NCI-H2196 (cell line): ENCODE data around the gene KRT83.
"Not testable (repeated sequence)": the region's sequence is repeated elsewhere in the genome, so short reads cannot be mapped to it uniquely, and the experiment has no call there.

Experiments used
- DNase-seq: peaks from one replicate; lab custom pipeline; 2025; ENCODE audit not compliant: unreplicated experiment; lab: John Stamatoyannopoulos, UW

The KRT83 gene

DNA sequence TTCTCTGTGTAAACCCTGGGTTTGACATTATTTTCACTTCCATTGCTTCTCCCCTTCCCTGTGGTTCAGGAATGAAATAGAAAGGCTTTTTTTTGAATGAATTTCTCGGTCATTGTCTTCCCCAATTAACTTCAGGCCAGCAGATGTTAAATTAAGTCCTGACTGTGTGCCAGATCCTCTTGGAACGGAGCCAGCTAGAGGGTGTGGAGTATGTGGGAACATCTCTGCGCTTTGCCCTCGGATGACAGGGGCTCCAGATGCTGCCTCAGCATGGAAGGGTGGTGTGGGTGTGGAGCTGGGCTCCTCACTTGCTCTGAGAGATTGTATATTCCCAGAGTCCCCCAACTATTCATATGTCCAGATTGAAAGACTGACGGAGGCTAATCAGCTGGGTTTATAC, 33.0 kb upstream of the KRT83 start:
- peak; percentile 20 for DNase-seq

DNA sequence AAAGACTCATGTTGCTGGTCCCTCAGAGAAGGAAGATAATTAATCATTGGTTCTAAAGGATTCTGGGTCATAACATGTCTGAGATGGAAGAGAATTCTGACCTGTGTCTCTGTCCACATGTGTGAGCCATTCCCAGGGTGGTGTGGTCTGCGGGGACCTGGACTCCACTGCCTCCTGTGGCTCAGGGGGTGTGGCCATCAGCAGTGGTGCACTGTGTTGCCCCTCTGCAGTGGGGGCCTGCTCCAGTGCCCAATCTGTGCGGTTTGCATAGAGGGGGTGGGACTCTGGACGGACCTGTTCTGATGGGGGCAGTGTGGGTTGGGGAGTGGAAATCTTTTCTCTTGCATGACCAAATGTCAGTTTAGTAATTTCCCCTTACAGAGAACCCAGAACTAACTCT, 32.6 kb upstream of the KRT83 start:
- no peak for DNase-seq

DNA sequence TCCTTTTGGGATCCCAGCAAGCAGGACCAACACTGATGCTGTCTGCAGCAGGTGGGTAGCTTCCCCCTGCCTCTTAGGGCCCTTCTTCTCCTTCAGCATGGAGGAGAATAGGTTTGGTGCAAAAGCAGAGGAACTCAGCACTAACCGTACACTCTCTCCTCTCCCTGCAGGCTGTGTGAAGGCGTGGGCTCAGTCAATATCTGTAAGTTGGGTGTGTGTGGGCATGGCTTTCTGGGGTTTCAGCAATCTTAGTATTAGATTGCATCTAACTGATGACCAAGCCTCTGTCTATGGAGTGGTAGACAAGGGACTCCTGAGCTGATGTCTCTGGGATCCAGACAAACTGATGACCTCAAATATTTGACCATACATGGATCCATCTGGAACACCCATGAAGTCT, 31.8 kb upstream of the KRT83 start:
- DNase-seq, result no peak

DNA sequence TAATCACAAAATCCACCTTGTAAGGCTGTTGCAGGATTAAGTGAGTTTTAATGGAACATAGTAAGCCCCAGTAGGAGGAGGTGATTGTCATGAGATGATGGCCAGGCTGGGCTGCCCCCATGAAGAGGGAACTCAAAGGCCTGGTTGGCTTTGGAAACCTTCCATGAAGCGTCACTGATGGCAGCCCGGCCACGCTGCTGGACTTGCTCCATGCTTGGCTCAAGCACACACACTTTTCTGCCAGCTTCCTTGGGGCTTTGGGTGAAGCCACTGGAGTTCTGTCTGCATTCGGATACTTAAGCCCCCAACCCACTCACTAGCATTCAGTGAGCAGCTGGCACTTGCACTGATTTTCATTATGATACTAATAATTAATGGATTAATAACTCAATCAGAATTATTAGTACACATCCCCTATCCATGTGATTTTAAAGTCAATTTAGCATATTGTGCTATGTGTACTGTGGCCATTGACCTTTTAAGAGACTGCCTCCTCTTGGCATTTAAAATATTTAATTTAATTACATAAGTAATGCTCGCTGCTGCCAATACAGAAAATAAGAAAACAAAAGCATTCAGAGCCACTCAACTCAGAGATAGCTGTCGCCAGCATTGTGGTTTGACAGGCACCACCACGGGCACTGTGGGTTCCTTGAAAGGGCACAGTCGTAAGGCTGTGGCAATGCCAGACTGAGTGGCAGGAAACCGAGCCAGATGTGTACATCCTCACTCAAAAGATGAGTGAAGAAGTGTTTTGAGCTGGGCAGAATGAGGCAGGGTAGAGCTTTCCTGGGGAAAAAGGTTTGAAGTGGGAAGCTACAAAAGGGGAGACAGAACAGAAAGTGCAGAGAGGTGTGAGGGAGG, 30.2 kb upstream of the KRT83 start:
- DNase-seq, result no peak

DNA sequence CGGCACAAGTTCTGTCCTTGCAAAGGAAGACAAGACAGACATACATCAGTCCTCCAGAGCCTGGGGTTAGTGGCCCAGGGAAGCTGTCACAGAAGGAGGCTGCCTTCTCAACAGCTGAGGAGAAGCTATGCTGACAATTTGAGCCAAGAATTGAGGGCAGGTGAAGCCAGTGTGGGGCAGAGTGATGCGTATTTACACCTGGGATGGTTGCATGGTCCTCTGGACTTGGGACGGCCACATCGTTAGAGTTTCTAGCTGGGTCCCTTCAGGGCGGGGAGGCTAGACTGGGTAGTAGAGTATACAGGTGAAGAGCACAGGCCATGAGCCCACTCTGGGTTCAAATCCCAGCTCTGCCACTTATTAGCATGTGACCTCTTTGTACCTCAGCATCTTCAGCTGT, 29.6 kb upstream of the KRT83 start:
- no peak for DNase-seq

DNA sequence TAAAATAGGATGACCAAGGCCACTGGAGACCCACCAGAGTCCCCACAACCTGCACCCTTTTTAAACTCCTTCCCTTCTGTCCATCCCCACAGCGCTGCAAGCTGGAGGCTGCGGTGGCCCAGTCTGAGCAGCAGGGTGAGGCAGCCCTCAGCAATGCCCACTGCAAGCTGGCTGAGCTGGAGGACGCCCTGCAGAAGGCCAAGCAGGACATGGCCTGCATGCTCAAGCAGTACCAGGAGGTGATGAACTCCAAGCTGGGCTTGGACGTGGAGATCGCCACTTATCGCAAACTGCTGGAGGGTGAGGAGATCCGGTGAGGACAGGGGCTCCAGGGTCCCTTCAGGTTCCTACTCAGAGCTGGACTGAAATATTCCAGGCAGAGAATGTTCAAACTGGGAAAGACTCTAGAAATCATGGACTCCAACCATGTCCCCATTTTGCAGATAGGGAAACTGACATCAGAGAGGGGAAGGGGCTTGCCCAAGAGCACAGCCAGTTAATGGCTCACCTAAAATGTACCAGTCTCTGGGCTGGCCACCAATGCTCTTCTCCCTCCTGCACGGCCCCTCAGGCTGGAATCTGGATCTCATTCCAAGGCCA, 28.9 kb upstream of the KRT83 start:
- no peak for DNase-seq

DNA sequence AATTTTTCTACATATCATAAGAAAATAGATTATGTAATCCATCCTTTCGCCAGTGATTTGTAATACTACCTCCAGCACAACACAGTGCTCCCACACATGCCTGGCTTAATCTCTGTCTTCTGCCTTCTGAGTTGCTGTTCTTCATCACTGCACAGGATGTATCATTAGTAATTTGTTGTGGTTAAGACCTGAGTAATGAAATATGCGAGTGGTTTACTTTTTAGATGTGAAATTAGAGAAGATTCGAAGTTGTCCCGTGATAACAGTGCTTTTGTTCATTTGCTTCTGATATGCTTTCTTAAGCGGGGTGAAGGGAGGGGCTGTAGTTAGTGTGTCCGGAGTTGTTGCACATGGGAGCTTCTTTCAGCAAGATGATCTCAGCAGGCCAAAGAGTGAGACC, 28.0 kb upstream of the KRT83 start:
- DNase-seq, result no peak

DNA sequence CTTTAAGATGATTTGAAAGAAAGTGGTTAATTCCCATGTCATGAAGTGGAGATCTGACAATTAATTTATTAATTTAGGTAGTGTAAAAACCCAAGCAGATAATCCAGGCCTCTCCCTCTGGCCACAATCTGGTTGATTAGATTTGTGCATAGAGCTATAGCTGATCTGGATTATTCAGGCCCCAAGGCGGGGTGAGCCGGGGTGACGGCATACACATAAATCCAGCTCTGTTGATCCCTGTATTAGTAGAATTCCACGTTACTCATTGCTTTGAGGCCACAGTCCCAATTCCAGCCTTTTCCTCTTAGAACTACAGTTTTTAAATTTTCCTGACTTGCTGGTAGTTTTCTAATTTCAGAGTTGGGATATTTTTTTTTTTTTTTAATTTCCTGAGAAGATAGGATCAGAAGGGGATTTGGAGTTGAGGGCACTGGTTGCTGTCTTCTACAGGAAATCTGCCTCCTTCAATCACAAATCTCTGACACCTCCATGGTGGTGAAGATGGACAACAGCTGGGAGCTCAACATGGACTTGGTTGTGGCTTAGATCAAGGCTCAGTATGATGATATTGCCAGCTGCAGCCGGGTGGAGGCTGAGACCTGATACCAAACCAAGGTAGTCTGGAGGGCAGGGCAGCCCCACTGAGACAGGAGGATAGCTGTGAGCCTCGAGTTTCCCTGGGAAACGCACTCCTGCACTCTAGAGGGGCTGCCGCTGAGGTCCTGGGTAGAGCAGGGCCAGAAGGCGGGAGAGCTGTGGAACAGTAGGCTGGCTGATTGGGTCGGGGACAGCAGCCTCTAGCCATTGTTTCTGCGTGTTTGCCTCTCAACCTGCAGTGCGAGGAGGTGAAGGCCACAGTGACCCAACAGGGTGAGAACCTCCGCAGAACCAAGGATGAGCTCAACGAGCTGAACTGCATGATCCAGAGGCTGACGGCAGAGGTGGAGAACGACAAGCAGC, 26.6 kb upstream of the KRT83 start:
- no peak for DNase-seq

DNA sequence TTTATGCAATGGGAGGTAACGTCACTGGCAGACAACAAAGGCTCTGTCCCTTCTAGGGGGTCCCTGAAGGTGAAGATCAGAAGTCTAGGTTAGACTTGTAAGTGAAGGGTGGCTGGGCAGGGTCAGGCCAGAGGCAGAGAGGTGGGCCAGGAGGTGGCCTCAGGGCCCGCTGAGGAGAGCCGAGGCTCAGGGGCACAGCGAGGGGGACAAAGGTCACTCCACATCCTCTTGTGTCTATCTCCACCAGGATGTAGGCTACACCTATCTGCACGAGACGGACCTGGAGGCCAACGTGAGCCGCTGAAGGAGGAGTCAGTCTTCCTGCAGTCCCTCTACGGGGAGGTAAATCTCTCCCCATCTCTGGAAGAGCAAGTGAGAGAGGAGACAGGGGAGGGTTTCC, 25.8 kb upstream of the KRT83 start:
- no peak for DNase-seq

DNA sequence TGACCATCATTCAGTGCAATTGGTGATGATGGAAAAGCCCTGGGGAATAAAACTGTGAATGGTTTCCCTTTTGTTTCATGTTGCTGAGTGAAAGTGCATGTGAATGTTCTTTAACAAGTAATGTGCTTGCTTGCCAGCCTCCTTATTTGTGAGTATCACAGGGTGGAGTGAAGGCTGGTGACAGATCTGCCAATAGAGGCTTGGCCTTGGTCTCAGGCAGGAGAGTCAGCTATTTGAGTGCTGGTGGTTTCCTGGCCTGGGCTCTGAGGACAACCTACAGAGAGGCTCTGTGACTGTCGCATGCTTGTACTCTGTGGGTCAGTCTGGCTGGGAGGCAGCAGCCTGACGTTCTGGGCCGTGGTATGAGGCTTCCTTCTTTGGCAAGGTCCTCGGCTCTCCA, 25.4 kb upstream of the KRT83 start:
- DNase-seq, result no peak

DNA sequence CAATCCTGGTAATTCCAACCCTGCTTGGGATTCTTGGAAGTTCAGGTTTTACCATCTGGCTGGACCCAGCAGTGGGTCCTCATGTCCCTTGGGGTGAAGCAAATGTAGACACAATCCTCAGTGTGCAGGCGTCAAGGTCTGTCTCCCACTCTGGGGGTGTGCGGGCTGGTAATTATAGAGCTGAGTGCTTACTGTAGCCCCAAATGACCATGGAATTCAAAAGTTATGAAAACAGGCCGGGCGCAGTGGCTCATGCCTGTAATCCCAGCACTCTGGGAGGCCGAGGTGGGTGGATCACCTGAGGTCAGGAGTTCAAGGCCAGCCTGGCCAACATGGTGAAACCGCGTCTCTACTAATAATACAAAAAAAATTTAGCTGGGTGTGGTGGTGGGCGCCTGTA, 23.8 kb upstream of the KRT83 start:
- not testable (repeated sequence) for DNase-seq

DNA sequence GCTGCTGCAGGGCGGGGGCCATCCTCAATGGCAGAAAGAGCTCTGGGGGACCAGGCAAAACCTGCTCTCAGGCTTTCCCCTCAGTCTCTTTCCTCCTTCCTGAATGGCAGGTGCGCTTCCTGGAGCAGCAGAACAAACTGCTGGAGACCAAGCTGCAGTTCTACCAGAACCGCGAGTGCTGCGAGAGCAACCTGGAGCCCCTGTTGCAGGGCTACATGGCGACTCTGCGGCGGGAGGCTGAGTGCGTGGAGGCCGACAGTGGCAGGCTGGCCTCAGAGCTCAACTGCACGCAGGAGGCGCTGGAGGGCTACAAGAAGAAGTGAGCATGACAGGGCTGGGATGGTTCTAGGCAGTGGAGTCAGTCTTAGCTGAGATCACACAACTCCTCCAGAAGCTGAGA, 22.9 kb upstream of the KRT83 start:
- no peak for DNase-seq

DNA sequence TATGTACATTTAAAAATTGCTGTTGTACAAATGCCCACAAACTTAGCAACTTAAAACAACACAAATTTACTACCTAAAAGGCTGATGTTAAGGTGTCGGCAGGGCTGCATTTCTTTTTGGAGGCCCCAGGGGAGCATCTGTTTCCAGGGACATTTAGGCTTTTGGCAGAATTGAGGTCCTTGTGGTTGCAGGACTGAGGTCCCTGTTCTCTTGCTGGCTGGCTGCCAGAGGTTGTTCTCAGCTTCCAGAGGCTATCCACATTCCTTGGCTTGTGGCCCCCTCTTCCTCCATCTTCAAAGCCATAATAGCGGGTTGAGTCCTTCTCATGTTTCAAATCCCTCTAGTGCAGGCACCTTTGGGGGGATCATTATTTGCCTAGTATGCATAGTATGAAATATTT, 22.4 kb upstream of the KRT83 start:
- DNase-seq, result no peak

DNA sequence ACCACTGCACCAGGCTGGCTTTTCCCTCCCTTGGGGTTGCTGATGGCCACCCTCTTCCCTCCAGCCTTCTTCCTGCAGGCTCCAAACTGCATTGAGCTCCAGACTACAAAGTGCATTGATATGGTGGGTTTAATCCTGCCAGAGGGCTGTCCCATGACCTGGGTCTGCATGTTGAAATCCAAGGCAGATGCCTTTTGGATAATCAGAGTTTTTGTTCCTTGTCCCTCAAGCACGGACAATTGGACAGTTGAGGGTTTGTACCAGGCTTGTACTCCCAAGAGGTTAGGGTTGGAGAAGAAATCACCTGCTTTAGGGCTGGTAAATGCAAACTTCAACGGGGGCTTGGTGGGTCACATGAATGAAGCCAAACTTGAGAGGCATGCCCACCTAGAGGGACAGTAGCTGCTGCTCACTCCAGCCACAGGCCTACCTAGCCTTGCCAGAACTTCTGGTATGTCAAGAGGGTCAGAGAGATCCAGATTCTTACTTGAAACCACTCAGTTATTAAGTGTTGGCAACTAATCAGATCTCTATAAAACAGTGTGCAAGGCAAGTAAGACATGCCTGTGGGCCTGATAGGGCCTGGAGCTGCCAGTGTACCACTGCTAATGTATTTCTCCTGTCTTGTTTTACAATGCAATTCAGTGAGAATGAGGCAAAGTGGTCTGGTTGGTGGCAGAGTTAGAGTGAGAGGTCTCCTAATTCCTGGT, 21.7 kb upstream of the KRT83 start:
- DNase-seq, result peak; percentile 20

DNA sequence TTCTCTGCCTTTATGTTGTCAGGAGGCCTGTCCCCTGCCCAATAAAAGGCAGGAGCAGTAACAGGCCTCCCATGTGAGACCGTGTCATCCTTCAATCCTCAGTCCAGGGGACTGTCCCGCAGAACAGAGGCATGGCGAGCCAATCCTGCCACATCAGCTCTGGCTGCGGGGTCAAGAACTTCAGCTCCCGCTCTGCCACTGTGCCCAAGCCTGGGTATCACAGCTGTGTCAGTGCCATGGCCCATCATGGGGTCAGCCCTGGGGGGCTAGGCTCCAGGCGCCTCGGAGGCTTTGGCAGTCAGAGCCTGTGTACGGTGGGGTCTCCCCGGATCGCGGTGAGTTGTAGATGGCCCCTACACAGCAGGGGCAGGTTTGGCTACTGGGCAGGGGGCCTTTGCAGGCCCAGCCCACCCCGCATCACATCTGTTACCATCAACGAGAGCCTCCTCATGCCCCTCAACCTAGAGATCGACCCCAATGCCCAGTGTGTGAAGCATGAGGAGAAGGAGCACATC, 19.9 kb upstream of the KRT83 start:
- no peak for DNase-seq

DNA sequence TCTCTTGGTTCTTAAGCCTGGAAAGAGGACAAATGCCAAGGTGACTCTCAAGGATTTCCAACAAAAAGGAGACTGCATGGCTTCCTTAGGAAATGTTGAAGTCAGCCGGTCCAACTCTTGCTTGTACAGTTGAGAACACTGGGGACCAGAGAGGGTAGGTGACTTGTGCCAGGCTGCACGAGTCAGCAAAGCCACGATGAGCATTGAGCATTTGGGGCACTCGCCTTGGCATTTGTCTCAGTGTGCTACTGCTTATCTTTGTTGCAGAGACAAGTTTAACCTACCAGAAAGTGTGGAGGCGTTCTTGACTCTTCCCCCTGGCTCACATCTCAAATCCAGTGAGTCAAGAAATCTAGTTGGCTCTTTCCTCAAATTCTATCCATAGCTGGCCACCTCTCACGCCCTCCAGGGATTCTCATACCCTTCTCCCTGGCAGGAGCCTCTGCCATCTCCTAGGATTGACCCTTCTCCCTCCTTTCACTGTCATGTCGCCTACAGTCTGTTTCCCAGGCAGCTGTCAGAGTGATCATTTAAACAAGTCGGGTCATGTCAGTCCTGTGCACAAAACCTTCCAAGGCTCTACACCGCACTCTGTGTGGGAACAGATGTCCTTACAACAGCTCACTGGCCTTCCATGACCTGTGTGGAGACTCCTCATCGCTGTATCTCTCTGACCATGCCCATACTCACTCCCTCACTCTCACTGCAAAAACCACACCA, 17.2 kb upstream of the KRT83 start:
- DNase-seq, result no peak

DNA sequence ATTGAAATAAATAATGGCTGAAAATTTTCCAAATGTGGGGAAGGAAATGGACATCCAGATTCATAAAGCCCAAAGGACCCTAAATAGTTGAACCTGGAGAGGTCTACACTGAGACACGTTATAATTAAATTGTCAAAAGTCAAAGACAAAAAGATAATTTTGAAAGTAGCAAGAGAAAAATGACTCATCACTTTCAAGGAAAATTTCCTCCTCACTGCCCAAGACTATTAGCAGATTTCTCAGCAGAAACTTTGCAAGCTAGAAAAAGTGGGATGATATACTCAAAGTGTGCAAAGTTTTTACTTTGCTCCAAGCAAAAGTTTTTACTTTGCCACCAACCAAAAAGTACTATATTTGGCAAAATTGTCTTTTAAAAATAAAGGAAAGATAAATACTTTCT, 15.9 kb upstream of the KRT83 start:
- no peak for DNase-seq

DNA sequence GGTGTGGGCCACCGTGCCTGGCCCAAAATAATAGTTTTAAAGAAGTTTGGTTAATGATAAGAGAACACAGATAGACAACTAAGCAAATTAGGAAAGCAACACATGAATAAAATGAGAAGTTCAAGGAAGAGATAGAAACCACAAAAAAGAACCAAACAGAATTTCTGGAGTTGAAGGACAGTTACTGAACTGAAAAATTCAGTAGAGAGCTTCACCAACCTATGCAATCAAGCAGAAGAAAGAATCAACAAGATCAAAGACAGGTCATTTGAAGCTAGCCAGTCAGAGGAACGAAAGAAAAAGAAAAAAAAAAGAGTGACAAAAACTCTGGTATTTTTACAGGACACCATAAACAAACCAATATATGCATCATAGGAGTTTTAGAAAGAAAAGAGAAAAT, 15.4 kb upstream of the KRT83 start:
- no peak for DNase-seq

DNA sequence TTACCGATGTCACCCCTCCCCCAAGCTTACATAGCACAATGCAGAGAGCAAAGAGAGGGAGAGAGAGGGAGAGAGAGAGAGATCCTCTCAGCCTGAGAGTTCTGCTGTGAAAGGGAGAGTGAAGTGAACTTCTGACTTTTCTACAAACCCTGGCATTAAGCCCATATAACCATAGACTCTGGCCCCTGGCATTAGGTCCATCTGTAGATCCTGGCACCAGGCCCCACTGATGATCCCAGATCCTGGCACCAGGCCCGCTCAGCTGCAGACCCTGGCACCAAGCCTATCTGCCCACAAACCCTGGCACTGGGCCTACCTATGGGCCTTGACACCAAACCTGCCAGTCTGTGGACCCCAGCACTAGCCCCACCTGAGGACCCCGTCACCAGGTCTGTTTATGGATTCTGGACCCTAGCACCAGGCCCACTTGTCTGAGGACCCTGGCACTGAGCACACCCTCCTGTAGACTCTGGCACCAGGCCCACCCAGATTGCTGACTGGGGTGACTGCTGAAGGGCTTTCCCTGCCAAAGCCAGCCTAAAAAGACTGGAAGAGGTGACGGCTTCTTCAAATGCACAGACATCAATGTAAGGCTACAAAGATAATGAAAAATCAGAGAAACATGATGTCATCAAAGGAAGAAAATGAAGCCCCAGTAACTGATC, 14.5 kb upstream of the KRT83 start:
- peak; percentile 93 for DNase-seq

DNA sequence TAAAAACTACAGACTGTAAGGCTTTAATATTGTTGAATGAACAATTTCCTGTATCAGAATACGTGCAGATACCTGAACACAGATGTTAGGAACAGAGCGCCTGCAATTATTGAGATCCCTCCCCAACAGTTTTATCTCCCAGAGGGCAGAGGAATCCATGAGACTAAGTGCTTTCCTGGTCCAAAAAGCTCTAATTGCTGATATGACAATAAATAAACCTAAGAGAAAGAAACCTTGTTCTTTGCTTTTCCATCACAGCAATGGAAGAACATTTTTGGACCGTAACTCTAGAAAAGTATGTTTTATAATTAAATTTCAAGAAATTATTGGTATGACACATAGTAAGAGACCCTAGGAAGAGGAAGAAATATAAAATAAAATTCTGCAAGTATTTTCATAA, 13.0 kb upstream of the KRT83 start:
- no peak for DNase-seq
